Stromal cell of bone marrow (primary cell): ENCODE results near the gene DCHS2.

Source experiments
- DNase-seq: peaks from one replicate; pipeline ENCODE4 v3.0.0-alpha.2; 2012; ENCODE audit warnings: low read depth

Gene DCHS2

GRCh38 chr4:154489558-154490233, 1.9 kb downstream of the DCHS2 start:
- no peak for DNase-seq

GRCh38 chr4:154487145-154487544, 4.5 kb downstream of the DCHS2 start:
- DNase-seq: no peak

- no peak for DNase-seq
These were observed 6.3 kb downstream of the DCHS2 start for GRCh38 chr4:154485127-154485773.

- DNase-seq: no peak
These were observed 13.1 kb downstream of the DCHS2 start for GRCh38 chr4:154478547-154478946.

- DNase-seq: no peak
These were observed 13.5 kb downstream of the DCHS2 start for GRCh38 chr4:154478128-154478527.

- DNase-seq: no peak
These were observed 15.4 kb downstream of the DCHS2 start for GRCh38 chr4:154476232-154476631.

- no peak for DNase-seq
These were observed 15.8 kb downstream of the DCHS2 start for GRCh38 chr4:154475820-154476219.

- DNase-seq: no peak
These were observed 18.1 kb downstream of the DCHS2 start for GRCh38 chr4:154473497-154473896.

GRCh38 chr4:154472858-154473257, 18.7 kb downstream of the DCHS2 start:
- no peak for DNase-seq

GRCh38 chr4:154471526-154472331, 19.9 kb downstream of the DCHS2 start:
- no peak for DNase-seq

- no peak for DNase-seq
These were observed 20.6 kb downstream of the DCHS2 start for GRCh38 chr4:154471032-154471431.

GRCh38 chr4:154467886-154468285, 23.7 kb downstream of the DCHS2 start:
- DNase-seq: no peak

- DNase-seq: no peak
These were observed 25.3 kb downstream of the DCHS2 start for GRCh38 chr4:154466336-154466735.

- DNase-seq: peak; percentile 17
These were observed 26.5 kb downstream of the DCHS2 start for GRCh38 chr4:154465085-154465484.

GRCh38 chr4:154464654-154465053, 26.9 kb downstream of the DCHS2 start:
- DNase-seq: no peak

GRCh38 chr4:154462081-154462810, 29.4 kb downstream of the DCHS2 start:
- no peak for DNase-seq

GRCh38 chr4:154457471-154457870, 34.1 kb downstream of the DCHS2 start:
- DNase-seq: no peak

GRCh38 chr4:154456889-154457288, 34.7 kb downstream of the DCHS2 start:
- no peak for DNase-seq

GRCh38 chr4:154456240-154456639, 35.4 kb downstream of the DCHS2 start:
- no peak for DNase-seq

- DNase-seq: no peak
These were observed 36.5 kb downstream of the DCHS2 start for GRCh38 chr4:154455111-154455510.

- DNase-seq: no peak
These were observed 36.9 kb downstream of the DCHS2 start for GRCh38 chr4:154454710-154455109.

GRCh38 chr4:154452798-154453346, 38.7 kb downstream of the DCHS2 start:
- no peak for DNase-seq
